HG02884 (cell line): ENCODE data around the gene HAND1.

Experiments
- ATAC-seq: cut with Tn5 transposase; IDR thresholded peaks from one replicate; pipeline ENCODE4 v1.9.1; 2021; ENCODE audit warnings: mild to moderate bottlenecking, moderate library complexity; ENCODE audit not compliant: unreplicated experiment

The HAND1 gene

GRCh38 chr5:154478224-154478565, at the start of gene HAND1:
Gene HAND1 (minus strand): TSS chr5:154478227. CDS start chr5:154478008, 219 bp downstream.
- ATAC-seq, result no peak

- ATAC-seq, result no peak
Measured at GRCh38 chr5:154526231-154527226, 48.5 kb upstream of the HAND1 start.

DNA sequence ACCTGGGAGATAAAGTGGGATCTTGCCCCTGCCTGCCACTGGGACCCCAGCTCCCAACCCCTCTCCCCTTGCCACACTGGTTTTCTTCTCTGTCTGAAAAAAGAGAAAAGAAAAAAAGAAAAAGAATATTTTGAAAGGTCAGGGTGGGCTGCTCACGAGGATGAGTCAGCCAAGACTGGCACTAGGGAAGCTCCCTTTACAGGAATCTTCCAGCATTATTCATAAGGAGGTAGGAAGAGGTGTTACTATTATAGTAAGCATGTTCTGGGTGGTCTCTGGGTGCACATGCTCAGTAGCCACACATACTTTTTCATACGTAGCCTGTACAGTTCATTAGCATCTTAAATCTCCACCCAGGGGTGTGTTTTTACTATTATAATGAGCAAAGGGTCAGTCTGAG, 46.8 kb upstream of the HAND1 start:
- ATAC-seq, result no peak

- ATAC-seq, result no peak
Measured at GRCh38 chr5:154524181-154524580, 46.2 kb upstream of the HAND1 start.

DNA sequence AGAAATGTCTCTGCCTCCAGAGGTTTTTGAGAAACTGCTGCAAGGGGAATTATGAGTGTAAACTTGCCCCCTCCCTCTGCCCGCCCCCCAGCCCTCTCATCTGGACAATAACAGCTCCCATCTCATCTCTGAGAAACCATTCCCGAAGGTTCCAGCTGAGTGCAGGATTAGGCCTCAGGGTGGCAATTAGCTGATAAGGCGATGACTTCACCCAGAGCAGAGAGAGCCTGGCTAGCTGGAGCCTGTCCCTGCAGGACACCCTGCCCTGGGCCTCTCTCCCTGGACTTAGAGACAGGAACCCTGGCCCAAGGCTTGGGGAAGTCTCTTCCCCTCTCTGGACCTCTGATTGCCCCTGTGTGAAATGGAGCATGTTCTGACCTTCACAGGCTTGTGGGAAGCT, 45.7 kb upstream of the HAND1 start:
- ATAC-seq, result no peak

GRCh38 chr5:154523104-154523503, 45.1 kb upstream of the HAND1 start:
- no peak for ATAC-seq

DNA sequence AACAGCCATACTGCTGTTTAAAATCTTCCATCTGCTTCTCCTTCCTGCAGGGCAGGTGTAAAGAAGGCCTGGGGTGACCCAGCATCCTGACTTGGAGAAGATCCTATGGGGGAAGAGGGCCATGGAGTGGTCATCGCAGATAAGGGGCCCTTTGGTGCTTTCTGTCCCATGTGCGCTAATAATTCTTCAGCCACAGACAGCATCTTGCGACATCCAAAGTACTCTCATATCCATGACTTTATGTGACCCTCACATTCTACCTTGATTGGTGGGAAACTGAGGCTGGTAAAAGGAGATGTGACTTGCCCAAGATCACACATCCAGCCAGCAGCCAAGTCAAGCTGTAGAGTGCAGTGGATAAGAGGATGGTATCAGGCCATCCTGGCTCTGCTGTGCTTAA, 44.3 kb upstream of the HAND1 start:
- ATAC-seq, result no peak

DNA sequence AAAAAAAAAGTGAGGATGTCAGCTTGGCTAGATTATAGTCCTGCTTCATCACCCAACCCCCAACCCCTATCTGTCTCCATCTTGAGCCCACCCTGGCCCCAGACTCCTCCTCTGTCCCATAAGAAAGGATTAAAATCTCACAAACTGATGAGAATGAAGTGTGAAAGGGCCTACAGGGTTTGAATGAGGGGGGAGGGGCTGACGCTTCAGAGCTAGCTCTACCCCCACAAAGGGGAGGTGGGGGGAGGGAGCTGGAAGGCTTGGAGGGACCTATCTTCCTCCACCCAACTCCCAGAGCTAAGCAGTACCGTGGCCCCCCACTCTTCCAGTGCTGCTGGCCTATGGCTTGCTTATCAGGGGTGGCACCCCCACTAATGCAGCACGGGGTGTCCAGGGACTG, 43.7 kb upstream of the HAND1 start:
- ATAC-seq, result no peak

- ATAC-seq, result no peak
Measured at GRCh38 chr5:154520861-154521453, 42.9 kb upstream of the HAND1 start.

DNA sequence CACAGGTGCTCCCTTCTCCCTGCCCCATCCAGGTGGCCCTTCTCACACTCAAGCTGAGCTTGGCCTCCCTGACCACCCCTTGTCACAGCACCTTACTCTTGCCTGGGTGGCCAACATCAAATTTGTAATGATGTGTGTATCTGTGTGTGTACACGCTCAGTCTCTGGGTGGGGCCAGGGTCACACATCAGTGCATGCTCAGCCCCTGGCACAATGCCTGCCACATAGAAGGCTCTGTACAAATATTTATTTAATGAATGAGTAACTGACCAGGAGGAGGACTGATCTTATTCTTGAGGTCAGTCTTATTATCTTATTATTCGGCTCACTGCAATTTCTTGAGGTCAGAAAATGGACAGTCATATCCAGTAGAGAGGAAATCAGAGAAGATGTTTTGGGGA, 41.3 kb upstream of the HAND1 start:
- no peak for ATAC-seq

GRCh38 chr5:154518438-154518867, 40.4 kb upstream of the HAND1 start:
- ATAC-seq, result no peak

GRCh38 chr5:154517810-154518437, 39.9 kb upstream of the HAND1 start:
- ATAC-seq, result no peak

DNA sequence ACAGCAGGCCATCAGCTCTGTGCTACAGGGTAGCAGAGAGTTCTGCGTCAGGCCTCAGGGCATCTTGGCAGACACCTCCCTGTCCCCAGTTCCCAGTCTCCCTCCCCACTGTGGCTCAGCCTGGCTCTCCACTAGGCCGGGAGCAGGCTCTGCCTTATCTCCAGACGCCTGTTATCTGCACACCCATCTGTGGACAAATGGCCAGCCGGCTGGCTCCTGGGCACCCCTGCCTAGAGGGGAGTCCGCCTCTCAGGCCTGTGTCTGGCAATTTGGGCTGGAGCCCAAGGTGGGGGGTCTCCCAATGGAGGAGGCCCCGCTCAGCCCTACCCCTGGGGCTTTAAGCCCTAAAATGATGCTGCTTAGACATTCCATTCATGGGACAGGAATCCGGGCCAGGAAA, 39.2 kb upstream of the HAND1 start:
- no peak for ATAC-seq

DNA sequence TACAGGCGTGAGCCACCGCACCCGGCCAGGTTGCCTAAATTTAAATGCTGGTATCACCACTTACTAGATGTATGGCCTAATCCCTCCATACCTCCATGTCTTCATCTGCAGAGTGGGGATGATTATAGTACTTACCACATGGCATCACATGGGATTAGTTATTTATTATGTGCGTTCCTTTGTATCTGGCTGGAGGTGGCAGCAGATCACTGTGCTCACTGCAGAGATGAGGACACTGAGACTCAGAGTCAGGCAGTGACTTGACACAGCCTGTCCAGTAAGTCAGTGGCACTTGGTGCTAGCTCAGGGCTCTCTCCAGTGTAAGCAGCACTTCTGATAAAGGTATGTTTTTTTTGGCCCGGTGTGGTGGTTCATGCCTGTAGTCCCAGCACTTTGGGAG, 38.4 kb upstream of the HAND1 start:
- ATAC-seq, result no peak

DNA sequence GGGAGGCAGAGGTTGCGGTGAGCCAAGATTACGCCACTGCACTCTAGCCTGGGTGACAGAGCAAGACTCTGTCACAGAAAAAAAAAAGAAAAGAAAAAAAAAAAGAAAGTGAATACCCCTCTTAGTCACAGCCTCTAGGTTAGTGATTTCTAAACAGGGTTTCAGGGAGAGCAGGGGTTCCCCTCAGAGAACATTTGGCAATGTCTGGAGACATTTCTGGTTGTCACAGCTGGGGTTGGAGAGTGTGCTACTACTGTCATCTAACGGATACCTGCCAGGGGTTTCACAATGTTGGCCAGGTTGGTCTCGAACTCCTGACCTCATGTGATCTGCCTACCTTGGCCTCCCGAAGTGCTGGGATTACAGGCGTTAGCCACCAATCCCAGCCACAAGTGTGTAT, 37.5 kb upstream of the HAND1 start:
- ATAC-seq, result peak; percentile 69

DNA sequence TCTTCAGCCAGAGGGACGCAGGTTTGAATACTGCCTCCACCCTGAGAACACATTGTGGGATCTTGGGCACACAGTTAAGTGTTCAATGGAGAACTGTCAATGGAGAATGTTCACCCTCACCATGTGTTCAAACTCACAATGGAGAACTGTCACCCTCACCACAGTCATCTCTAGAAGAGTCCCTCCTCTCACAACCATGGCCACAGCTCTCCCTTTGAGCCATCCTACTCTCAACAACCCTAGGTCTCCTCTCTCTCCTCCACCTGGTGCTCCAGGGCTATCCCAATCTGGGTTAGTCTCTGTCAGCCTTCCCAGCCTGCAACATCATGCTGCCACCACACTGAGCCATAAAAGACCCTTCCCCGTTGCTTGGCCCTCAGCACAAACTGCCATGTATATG, 36.3 kb upstream of the HAND1 start:
- peak; percentile 52 for ATAC-seq

- peak; percentile 34 for ATAC-seq
Measured at GRCh38 chr5:154513669-154514084, 35.6 kb upstream of the HAND1 start.

DNA sequence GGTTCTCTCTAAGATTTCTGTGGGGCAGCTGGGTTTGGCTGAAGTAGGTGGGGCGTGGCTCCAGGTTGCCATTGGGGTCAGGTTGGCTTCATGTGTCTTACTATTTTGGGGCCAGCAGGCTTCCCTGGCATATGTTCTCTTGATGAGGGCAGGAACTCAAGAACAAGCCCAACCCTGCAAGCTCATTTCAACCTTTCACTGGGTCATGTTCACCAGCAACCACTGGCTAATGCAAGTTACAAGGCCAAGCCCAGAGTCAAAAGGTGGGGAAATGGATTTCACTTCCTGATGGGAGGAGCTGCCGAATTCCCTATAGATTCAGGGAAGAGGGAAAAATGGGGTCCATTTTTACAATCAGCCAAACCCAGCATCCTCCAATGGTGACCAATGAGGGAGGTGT, 34.0 kb upstream of the HAND1 start:
- no peak for ATAC-seq

GRCh38 chr5:154509784-154510555, 31.9 kb upstream of the HAND1 start:
- ATAC-seq, result no peak

GRCh38 chr5:154508114-154508513, 30.1 kb upstream of the HAND1 start:
- ATAC-seq, result no peak

DNA sequence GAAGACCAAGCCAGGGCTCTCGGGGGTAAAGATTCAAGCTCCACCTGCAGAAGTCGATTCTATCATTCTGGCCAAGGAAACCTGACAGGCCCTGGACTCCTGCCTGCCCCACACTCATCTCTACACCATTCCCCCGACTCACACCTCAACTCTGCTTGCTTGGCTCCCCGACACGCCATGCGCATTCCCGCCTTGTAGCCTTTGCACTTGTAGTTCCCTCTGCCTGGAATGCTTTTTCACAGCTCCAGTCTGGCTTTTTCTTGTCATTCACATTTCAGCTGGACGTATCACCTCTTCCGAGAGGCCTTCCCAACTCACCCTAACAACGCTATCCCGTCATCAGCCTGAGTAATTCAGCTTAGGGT, 28.7 kb upstream of the HAND1 start:
- no peak for ATAC-seq
